Breast epithelium (tissue), 4 donors: ENCODE measurements around the gene ZNF620. TPM values are rescaled to one million over a fixed set of nuclear protein-coding genes. Genes with fewer than 3 reads are reported as not detected.

ENCODE experiments used
- DNase-seq, 2 donors: peaks; one replicate each; pipeline ENCODE4 v3.0.0-alpha.2; 2019; ENCODE audit warnings: low spot score in 2 of 2
- H3K27ac ChIP-seq, 2 donors: fragments of 200-600 bp; sonication (generic) in 1 of 2; one replicate each; pipeline ENCODE4 v1.5.1; 2016 to 2019; ENCODE audit warnings: mild to moderate bottlenecking in 1 of 2
- H3K27me3 ChIP-seq, 2 donors: fragments of 200-600 bp; sonication (generic) in 1 of 2; one replicate each; pipeline versions ENCODE4 v1.5.1 to v1.6.0; 2017 to 2019; ENCODE audit warnings: control low read depth in 1 of 2, mild to moderate bottlenecking in 1 of 2
- H3K36me3 ChIP-seq: fragments of 200-600 bp; one replicate; pipeline ENCODE4 v1.5.1; 2019
- H3K4me1 ChIP-seq, 2 donors: fragments of 200-600 bp; sonication (generic); one replicate each; pipeline ENCODE4 v1.5.1; 2016 to 2019; ENCODE audit warnings: control low read depth in 1 of 2
- H3K4me3 ChIP-seq, 3 donors: fragments of 200-600 bp; sonication (generic); 1 replicate in 2 of 3; 2 replicates in 1 of 3; pipeline ENCODE4 v1.5.1; 2016 to 2019; ENCODE audit warnings: mild to moderate bottlenecking in 3 of 3, moderate library complexity in 2 of 3
- H3K9me3 ChIP-seq, 2 donors: fragments of 200-600 bp; sonication (generic) in 1 of 2; one replicate each; pipeline ENCODE4 v1.5.1; 2016 to 2019; ENCODE audit warnings: control low read depth in 1 of 2
- CTCF ChIP-seq, 3 donors: fragments of 450-650 bp; IDR thresholded peaks; one replicate each; pipeline ENCODE4 v1.5.1; 2016 to 2017; ENCODE audit warnings: antibody characterized with exemption in 3 of 3, mild to moderate bottlenecking in 3 of 3, moderate library complexity in 3 of 3
- POLR2A ChIP-seq: fragments of 450-650 bp; IDR thresholded peaks from one replicate; pipeline ENCODE4 v1.6.1; 2016; ENCODE audit warnings: antibody characterized with exemption, mild to moderate bottlenecking, moderate library complexity
- POLR2AphosphoS5 ChIP-seq, 3 donors: sonication (generic); formaldehyde crosslinking; IDR thresholded peaks; one replicate each; pipeline ENCODE4 v1.6.1; 2017; ENCODE audit warnings: antibody characterized with exemption in 3 of 3
- intact Hi-C: fragments of 100-400 bp; cut with DNase I; formaldehyde crosslinking; loops from one replicate; pipeline ENCODE4 v1.15.1; 2023; ENCODE audit warnings: low total_unique reads
- total RNA-seq, 3 donors: library from RNA; depleted of rRNA; stranded (reverse); fragments of >200 nt; gene quantifications; one replicate each; pipeline ENCODE4 v1.1.0, GENCODE V29; 2016

Gene ZNF620
- total RNA-seq, 3 donors from 2014 or later: 0.96 to 6.2 (median 4.1) TPM

DNA sequence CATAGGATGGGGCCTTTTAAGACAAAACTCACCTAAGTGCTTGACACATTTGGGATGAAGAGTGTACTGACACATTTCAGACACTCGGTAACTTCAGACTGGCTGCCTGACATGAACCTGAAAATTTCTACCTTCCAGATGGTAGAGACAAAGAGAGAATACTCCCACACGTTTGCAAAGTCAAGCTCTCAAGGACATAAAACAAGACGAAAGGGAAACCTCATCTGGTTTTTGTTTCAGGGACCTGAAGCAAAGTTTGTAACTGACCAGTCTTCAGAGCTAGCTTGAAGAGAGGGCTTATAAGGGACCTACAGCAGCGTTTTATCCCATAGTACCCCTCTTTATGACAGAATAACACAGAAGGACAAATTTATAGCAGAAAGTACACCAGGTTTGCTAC lies 60.9 kb downstream of the ZNF620 start:
- intact Hi-C loops: no loop called here
- DNase-seq: no peak
- TF ChIP-seq POLR2A (no peak), CTCF (IDR thresholded peaks at IDR 0.05) (no peak), POLR2AphosphoS5 (IDR thresholded peaks at IDR 0.05) (no peak)
- Histone ChIP-seq H3K4me3 (no peak overlapping the region), H3K27ac (no peak overlapping the region), H3K27me3 (no peaks in the 10 kb centered on the region), H3K9me3 (no peaks in the 10 kb centered on the region), H3K4me1 (no peaks in the 10 kb centered on the region), H3K36me3 (no peaks in the 10 kb centered on the region)

Other genes starting within 250 kb of the ZNF620 start
- gene EIF1B, start 196.3 kb upstream of the ZNF620 start, total RNA-seq: 10 to 100 TPM; 30.9 to 38.0 (median 31.2) TPM
- 1 to 10 TPM; 1.4 to 7.5 (median 1.5) TPM for gene ENTPD3, start 118.9 kb upstream of the ZNF620 start, total RNA-seq
- 100 to 1,000 TPM; 369 to 547 (median 461) TPM for gene RPL14, start 48.7 kb upstream of the ZNF620 start, total RNA-seq
- gene ZNF619, start 28.9 kb upstream of the ZNF620 start, total RNA-seq: 1 to 10 TPM; 4.8 to 8.3 (median 6.2) TPM
- gene ZNF621, start 18.9 kb downstream of the ZNF620 start, total RNA-seq: 10 to 100 TPM; 16.4 to 24.9 (median 17.3) TPM